GM21360 (cell line): Measurements from ENCODE around the gene TTLL13.
"Not testable (repeated sequence)": the region's sequence is repeated elsewhere in the genome, so short reads cannot be mapped to it uniquely, and the experiment has no call there.

ENCODE experiments used
- ATAC-seq: cut with Tn5 transposase; IDR thresholded peaks from one replicate; pipeline ENCODE4 v1.9.1; 2021; ENCODE audit warnings: mild to moderate bottlenecking, moderate library complexity; ENCODE audit not compliant: unreplicated experiment

Gene TTLL13

DNA sequence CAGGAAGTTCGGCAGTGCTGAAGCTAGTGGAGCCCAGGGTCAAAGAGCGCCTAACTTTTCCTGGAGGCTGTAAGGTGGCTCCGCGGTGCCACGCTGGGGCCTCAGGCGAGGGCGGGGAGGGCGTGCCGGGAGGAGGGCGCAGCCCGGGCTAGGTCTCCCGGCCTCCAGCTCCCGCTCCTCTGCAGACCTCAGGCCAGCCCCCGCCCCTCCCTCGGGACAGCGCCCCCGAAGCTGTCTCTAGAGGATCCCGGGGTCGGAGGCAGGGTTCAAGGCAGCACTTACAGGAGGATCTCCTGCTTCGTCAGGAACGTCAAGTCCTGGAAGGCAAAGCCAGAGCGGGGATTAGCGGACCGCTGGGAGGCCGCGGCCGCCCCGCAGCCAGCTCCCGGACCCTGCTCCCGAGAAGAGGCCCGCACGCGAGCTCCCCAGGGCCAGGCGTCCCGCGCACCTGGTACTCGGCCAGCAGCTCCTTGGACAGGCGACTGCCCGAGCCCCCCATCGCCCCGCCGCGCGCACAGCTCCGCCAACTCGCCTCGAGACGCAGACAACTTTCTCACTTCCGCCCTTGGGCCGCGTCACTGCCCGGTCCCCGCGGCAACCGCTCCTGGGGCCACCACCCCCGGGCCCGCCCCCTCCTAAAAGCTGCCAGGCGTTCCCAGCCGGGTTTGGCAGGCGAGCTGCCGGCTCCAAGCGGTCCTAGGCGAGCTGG, 15.8 kb upstream of the TTLL13 start, which contains the start of gene CIB1:
TSS of gene CIB1 (minus strand) at position 555 of the 709 bp plus-strand sequence. CDS start at position 499, 56 bp downstream.
- ATAC-seq: peak; percentile 87

GRCh38 chr15:90234096-90234988, 15.0 kb upstream of the TTLL13 start, which contains the start of gene GDPGP1:
GDPGP1 (plus strand) TSS chr15:90234209; CDS start chr15:90240909, 6,700 bp downstream.
- peak; percentile 65 for ATAC-seq

GRCh38 chr15:90239371-90239770, 10.0 kb upstream of the TTLL13 start:
- no peak for ATAC-seq

- ATAC-seq: no peak
These were observed 8.5 kb upstream of the TTLL13 start for GRCh38 chr15:90240856-90241255.

DNA sequence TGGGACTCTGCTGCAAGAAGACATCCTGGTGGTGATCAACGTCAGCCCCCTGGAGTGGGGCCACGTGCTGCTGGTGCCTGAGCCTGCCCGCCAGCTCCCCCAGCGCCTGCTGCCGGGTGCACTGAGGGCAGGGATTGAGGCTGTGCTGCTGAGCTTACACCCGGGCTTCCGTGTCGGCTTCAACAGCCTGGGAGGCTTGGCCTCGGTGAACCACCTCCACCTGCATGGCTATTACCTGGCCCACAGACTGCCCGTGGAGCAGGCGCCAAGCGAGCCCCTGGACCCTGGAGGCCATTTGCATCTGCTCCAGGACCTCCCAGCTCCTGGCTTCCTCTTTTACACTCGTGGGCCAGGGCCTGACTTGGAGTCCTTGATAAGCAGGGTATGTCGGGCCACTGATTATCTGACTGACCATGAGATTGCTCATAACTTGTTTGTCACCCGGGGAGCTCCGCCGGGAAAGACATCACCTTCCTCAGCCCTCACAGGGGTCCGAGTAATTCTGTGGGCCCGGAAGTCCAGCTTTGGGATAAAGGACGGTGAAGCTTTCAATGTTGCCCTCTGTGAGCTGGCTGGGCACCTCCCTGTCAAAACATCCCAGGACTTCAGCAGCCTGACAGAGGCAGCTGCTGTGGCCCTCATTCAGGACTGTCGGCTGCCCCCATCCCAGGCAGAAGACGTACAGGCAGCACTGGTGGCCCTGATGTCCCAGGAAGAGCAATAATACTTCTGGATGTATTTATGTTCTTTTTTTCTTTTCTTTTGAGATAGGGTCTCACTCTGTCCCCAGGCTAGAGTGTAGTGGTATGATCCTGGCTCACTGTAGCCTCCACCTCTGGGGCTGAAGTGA, 7.8 kb upstream of the TTLL13 start:
- no peak for ATAC-seq

GRCh38 chr15:90243943-90244639, 5.3 kb upstream of the TTLL13 start:
- ATAC-seq: no peak

- ATAC-seq: no peak
These were observed 560 bp upstream of the TTLL13 start for GRCh38 chr15:90248789-90249202.

DNA sequence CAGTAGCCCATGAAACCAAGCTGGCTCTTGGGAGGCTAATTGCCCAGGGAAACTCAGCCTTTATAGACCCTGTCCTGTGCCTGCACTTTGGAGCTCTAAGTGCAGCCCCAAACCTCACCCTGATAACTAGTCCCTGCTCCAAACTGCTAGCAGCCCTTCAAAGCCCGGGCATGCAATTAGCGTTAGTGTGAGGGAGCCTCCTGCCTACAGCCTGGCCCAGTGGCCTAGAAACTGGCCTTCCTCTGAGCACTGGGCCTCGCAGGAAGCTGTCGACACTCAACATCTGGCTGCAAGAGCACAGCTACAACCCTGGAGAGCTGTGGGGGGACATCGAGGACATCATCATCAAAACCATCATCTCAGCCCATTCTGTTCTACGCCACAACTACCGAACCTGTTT, 8.4 kb downstream of the TTLL13 start:
- no peak for ATAC-seq

- no peak for ATAC-seq
These were observed 10.2 kb downstream of the TTLL13 start for GRCh38 chr15:90259524-90259923.

DNA sequence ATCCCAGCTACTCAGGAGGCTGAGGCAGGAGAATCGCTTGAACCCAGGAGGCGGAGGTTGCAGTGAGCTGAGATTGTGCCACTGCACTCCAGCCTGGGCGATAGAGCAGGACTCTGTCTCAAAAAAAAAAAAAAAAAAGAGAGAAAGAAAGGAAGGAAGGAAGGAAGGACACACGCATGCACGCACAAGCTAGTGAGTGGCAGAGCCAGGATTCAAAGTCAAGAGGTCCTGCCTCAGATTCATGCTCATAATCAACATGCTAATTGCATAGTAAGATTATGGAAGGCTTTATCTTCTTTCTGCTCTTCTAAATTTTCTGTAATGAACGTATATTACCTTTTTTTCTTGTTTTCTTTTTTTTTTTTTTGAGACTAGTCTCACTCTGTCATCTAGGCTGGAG, 11.4 kb downstream of the TTLL13 start:
- ATAC-seq: not testable (repeated sequence)

GRCh38 chr15:90261811-90262210, 12.5 kb downstream of the TTLL13 start:
- ATAC-seq: no peak

DNA sequence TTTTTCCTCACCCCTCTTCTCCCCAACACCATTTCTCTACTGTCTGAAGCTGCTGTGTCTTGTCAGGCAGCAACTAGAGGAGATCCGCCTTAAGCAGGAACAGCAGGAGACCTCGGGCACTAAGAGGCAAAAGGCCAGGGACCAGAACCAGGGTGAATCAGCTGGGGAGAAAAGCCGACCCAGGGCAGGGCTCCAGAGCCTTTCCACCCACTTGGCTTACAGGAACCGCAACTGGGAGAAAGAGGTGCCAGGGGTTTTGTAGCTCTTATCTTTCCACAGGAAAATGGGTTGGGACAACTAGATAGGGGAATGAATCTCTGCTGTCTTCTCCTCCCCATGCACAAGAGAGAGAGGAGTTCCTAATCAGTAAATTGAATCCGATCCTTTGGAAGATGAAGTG, 13.1 kb downstream of the TTLL13 start:
- no peak for ATAC-seq

- no peak for ATAC-seq
These were observed 15.3 kb downstream of the TTLL13 start for GRCh38 chr15:90264671-90265070.

GRCh38 chr15:90265271-90266060, 16.1 kb downstream of the TTLL13 start, which contains the start of gene NGRN:
NGRN (plus strand) TSS chr15:90265672; CDS start chr15:90265713, 41 bp downstream.
- ATAC-seq: peak; percentile 77

DNA sequence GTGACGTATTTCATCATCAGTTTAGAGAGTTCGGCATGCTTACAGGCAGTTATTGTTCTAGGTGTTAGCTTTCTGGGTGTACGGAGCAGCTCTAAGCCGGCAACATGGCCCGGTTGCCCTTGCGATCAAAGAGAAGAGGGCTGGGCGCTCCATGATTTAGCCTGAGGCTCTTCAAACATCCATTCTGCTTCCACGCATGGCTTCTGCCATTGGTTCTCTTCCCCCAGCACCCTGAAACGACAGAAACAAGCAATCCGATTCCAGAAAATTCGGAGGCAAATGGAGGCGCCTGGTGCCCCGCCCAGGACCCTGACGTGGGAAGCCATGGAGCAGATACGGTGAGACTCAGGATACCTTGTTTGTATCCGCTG, 16.7 kb downstream of the TTLL13 start:
- ATAC-seq: no peak

- ATAC-seq: no peak
These were observed 17.1 kb downstream of the TTLL13 start for GRCh38 chr15:90266485-90266884.

DNA sequence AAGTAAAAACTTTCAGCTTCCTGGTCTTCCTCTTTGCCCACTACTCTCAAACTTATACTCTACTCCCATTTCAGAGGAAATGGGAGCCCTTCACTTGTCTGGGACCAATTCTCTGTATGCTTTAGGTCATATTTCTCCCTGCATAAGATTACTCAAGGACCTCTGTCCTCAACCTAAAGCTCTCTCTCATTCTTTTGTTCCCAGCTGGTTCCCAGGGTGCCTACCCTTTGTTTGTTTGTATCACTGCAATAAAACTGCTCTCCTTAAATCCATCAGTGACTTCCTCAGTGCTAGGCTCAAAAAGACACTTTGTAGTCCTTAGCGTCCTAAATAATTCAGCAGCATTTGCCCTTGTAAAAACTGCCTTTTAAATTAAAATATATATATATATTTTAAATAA, 19.1 kb downstream of the TTLL13 start:
- ATAC-seq: no peak

DNA sequence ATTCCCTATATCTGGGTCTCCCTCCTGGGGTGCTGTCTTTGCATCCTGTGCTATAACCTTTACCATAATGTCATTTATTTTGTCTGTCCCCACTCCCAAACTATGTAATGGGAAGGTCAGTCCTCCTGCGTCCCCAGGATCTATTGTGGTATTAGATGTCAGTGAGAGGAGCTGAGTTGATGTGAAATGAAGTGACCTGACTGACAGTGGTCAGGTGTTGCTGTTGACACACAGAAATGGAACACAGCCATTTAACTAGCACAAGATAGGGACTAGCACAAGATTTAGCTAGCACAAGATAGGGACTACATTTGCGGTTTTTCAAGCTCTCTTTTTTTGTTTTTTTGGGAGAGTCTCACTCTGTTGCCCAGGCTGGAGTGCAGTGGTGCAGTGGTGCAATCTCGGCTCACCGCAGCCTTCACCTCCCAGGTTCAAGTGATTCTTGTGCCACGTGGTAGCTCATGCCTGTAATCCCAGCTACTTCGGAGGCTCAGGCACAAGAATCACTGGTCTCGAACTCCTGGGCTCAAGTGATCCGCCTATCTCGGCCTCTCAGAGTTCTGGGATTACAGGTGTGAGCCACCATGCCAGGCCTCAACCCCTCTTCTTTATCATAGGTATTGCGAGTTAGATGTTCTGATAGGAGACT, 21.3 kb downstream of the TTLL13 start:
- no peak for ATAC-seq
